Fibroblast of skin of left biceps (primary cell): Measurements from ENCODE around the gene EDDM13.
A peak's percentile ranks its signal among the peaks of the same experiment; 100 is the strongest.
"Not testable (repeated sequence)": the region's sequence is repeated elsewhere in the genome, so short reads cannot be mapped to it uniquely, and the experiment has no call there.

Source experiments
- DNase-seq, 2 experiments: peaks; one replicate each; pipeline ENCODE4 v3.0.0-alpha.2; 2013; ENCODE audit warnings: low read depth in 2 of 2

EDDM13 gene, protein sequence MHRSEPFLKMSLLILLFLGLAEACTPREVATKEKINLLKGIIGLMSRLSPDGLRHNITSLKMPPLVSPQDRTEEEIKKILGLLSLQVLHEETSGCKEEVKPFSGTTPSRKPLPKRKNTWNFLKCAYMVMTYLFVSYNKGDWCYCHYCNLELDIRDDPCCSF

GRCh38 chr19:56272161-56272798 is at the start of gene EDDM13:
TSS of gene EDDM13 (plus strand) at chr19:56272748. CDS start at chr19:56272835, 87 bp downstream.
- DNase-seq, result no peak

DNA sequence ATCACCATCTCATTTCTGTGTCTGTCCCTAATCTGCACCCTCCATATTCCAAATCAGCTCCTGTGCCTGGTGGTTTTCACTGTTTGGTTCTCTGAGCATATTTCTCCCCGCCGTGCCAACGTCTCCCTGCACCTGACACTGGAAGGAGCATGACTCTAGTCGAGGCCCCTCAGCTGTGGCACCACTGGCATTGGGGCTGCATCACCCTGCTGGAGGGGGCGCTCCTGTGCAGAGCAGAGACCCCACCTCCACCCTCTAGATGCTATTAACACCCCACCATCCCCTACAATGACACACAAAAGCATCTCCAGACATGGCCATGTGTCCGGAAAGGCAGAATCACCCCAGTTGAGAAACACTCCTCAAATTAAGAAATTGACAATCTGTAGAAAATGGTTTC is 49.6 kb upstream of the EDDM13 start:
- no peak for DNase-seq

GRCh38 chr19:56223481-56223880 is 49.1 kb upstream of the EDDM13 start:
- no peak for DNase-seq

- no peak for DNase-seq
Observed at GRCh38 chr19:56245121-56245740, 27.3 kb upstream of the EDDM13 start.

- not testable (repeated sequence) for DNase-seq
Observed at GRCh38 chr19:56245764-56246163, 26.8 kb upstream of the EDDM13 start.

DNA sequence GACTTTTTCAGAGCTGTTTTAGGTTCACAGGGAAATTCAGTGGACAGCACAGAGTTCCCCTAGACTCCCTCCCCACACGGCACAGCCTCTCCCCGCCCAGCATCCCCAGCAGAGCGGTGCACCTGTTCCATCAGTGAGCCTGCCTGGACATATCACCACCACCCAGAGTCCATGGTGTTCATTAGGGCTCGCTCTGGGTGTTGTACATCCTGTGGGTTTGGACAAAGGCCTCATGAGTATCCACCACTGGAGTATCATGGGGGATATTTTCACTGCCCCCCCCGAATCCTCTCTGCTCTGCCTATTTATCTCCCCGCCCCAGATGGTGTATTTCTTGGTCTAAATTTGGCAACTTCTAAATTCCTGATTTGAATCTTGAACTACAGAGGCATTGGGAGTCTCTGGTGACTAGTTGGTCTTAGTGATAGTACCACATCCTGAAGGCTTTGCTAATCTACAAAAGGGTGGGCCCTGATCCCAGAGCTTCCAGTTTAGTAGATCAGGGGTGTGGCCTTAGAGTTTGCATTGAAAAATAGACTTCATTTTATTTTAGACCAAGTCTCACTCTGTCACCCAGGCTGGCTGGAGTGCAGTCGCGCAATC is 23.7 kb upstream of the EDDM13 start:
- not testable (repeated sequence) for DNase-seq

- peak; percentile 8 to 23 for DNase-seq
Observed at GRCh38 chr19:56252699-56253422, 19.7 kb upstream of the EDDM13 start.

GRCh38 chr19:56253737-56254136 is 18.8 kb upstream of the EDDM13 start:
- peak in 1 of 2 experiments; percentile 20 for DNase-seq

GRCh38 chr19:56258272-56258671 is 14.3 kb upstream of the EDDM13 start:
- DNase-seq, result no peak

- DNase-seq, result no peak
Observed at GRCh38 chr19:56261145-56261544, 11.4 kb upstream of the EDDM13 start.

DNA sequence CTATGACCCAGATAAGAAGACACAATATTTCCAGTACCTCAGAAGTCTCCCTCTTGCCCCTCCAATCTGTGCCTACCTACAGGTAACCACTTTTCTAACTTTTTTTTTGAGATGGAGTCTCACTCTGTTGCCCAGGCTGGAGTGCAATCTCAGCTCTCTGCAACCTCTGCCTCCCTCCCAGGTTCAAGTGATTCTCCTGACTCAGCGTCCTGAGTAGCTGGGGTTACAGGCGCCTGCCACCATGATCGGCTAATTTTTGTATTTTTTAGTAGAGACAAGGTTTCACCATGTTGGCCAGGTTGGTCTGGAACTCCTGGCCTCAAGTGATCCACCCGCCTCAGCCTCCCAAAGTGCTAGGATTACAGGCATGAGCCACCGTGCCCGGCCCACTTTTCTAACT is 10.6 kb upstream of the EDDM13 start:
- not testable (repeated sequence) for DNase-seq

DNA sequence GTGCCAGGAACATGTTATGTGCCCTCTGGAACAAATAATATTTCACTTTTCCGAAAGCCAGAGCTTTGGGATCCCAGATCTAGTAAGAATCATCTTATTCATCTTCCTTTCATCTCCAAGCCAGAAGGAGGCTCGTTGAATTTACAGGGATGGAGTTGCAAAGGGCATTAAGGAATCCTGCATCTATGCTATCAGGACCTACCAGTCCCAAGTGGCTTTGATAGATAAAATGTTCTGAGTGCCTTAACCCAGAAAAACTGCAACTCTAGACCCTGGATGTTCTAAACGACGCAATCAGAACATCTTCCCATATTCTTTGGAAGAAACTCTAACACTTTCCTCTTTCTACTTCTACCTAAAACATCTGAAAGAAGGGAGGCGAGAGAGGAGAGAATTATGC is 9.2 kb upstream of the EDDM13 start:
- DNase-seq, result no peak

DNA sequence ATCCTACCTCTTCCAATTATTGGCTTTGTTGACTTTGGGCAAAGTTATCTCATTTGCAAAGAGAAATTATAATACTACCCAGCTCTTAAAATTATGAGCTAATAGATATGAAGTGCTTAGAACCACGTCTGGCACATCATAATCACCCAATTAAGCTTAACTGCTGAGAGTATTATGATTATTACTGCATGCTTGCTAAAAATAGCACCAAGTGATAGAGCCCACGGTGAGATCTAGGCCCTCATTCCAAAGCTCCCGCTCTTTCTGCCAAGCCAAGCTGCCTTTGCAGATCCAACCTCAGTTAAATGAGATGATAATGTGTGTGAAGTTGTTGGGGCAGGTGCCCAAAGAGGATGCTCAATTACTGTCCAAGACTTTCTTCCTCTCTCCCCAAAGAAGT is 6.5 kb upstream of the EDDM13 start:
- no peak for DNase-seq

DNA sequence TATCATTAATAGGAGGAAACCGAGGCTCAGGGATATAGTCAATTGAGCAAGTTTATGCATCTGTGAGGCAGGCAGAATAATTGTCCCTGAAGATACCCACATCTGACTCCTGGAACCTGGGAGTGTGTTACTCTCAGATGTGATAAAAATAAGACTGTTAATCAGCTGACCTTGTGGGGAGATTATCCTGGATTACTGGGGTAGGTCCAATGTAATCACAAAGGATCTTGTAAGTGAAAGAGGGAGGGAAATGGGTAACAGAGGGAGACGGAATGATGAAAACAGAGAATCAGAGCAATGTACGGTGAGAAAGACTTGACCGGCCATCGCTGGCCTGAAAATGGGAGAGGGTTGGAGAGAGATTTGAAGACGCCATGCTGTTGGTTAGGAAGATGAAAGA is 3.2 kb upstream of the EDDM13 start:
- no peak for DNase-seq

- DNase-seq, result no peak
Observed at GRCh38 chr19:56270676-56271075, 1.9 kb upstream of the EDDM13 start.

- no peak for DNase-seq
Observed at GRCh38 chr19:56271151-56271550, 1.4 kb upstream of the EDDM13 start.

- no peak for DNase-seq
Observed at GRCh38 chr19:56273563-56274117, 1.1 kb downstream of the EDDM13 start.

GRCh38 chr19:56282809-56283208 is 10.3 kb downstream of the EDDM13 start:
- no peak for DNase-seq

DNA sequence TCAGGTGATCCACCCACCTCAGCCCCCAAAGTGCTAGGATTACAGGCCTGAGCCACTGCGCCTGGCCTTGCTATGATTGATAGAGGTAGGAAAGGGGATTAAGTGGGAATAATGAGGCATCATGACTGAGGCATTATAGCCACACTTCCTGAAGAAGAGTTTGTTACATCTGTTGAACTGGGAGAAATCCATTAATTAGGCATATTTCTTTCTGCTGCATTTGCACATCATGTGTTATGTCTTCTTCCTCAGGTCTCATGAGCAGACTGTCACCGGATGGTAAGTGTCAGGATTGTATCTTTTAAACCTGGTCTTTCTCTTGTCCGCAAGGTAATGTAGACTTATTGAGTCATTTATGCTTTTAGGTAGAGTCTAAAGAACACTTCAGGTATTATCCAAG is 12.2 kb downstream of the EDDM13 start:
- no peak for DNase-seq

- no peak for DNase-seq
Observed at GRCh38 chr19:56290104-56290503, 17.6 kb downstream of the EDDM13 start.

DNA sequence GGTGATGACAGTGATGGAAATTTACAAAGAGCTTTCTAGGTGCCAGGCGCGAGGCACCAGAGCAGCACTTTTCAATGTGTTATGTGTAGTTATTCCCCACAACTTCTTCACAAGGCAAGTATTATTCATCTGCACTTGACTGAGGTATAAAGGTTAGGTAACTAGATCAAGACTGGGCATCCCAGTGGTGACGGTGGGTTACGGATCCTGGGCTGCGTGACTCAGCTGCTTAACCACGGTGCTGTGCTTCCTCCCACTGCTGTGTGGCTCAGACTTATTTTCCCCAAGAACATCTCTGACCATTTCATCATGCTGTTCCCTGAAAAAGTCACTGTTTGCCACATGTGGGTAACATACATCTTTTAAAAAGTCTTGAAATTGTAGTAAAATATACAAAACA is 19.3 kb downstream of the EDDM13 start:
- no peak for DNase-seq

DNA sequence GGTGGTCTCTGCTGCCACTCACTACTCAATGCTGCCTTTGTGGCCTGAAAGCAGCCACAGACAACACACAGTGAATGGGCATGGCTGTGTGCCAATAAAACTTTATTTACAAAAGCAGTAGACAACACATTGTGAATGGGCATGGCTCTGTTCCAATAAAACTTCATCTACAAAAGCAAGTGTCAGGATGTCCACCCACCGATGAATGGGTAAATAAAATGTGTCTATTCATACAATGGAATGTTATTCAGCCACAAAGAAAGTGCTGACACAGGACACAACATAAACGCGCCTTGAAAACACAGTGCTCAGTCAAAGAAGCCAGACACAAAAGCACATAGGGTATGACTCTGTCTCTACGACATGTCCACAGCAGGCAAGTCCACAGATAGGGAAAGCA is 22.0 kb downstream of the EDDM13 start:
- no peak for DNase-seq
